NCI-H446 (cell line): ENCODE measurements around the gene DGLUCY.
"Not testable (repeated sequence)": the region's sequence is repeated elsewhere in the genome, so short reads cannot be mapped to it uniquely, and the experiment has no call there.

Experiments
- DNase-seq, 2 experiments: peaks; one replicate each; lab custom pipeline; 2025; lab: John Stamatoyannopoulos, UW

DGLUCY gene

GRCh38 chr14:91171291-91171690, 57.4 kb downstream of the DGLUCY start:
- DNase-seq: peak; percentile 72 to 83

GRCh38 chr14:91173221-91173670, 59.4 kb downstream of the DGLUCY start:
- DNase-seq: peak; percentile 85 to 90

GRCh38 chr14:91173904-91174303, 60.0 kb downstream of the DGLUCY start:
- DNase-seq: no peak

GRCh38 chr14:91175291-91176201, 61.7 kb downstream of the DGLUCY start:
- DNase-seq: no peak

- peak; percentile 85 to 87 for DNase-seq
Measured at GRCh38 chr14:91177073-91178034, 63.5 kb downstream of the DGLUCY start.

GRCh38 chr14:91180611-91181010, 66.7 kb downstream of the DGLUCY start:
- DNase-seq: no peak

- DNase-seq: not testable (repeated sequence)
Measured at GRCh38 chr14:91182753-91183152, 68.9 kb downstream of the DGLUCY start.

- DNase-seq: no peak
Measured at GRCh38 chr14:91184559-91184958, 70.7 kb downstream of the DGLUCY start.

- DNase-seq: no peak
Measured at GRCh38 chr14:91185721-91186120, 71.8 kb downstream of the DGLUCY start.

- DNase-seq: no peak
Measured at GRCh38 chr14:91186515-91187066, 72.7 kb downstream of the DGLUCY start.

GRCh38 chr14:91187271-91187670, 73.4 kb downstream of the DGLUCY start:
- no peak for DNase-seq

GRCh38 chr14:91190853-91191252, 77.0 kb downstream of the DGLUCY start:
- no peak for DNase-seq

- no peak for DNase-seq
Measured at GRCh38 chr14:91193069-91193468, 79.2 kb downstream of the DGLUCY start.

GRCh38 chr14:91195881-91196280, 82.0 kb downstream of the DGLUCY start:
- no peak for DNase-seq

GRCh38 chr14:91197631-91198030, 83.8 kb downstream of the DGLUCY start:
- no peak for DNase-seq

- not testable (repeated sequence) for DNase-seq
Measured at GRCh38 chr14:91200802-91201201, 86.9 kb downstream of the DGLUCY start.

GRCh38 chr14:91202234-91202974, 88.5 kb downstream of the DGLUCY start:
- no peak for DNase-seq

- no peak for DNase-seq
Measured at GRCh38 chr14:91204657-91205056, 90.8 kb downstream of the DGLUCY start.

GRCh38 chr14:91205459-91205858, 91.6 kb downstream of the DGLUCY start:
- no peak for DNase-seq

- no peak for DNase-seq
Measured at GRCh38 chr14:91207008-91207407, 93.1 kb downstream of the DGLUCY start.

- DNase-seq: no peak
Measured at GRCh38 chr14:91211017-91211416, 97.1 kb downstream of the DGLUCY start.
